IMR-90 (cell line): Measurements from ENCODE around the gene FLRT1. TPM values are rescaled to one million over a fixed set of nuclear protein-coding genes. Genes with fewer than 3 reads are reported as not detected.

ENCODE experiments used
- ATAC-seq: fragments of 200-7000 bp; cut with Tn5 transposase; 2 replicates; pipeline ENCODE4 v1.9.1; 2020; ENCODE audit warnings: low read depth, mild to moderate bottlenecking, moderate library complexity
- BruUV-seq: library from RNA; stranded (reverse); fragments of 400-500 nt; replicated peaks from 2 replicates; lab custom pipeline; 2021; lab: Mats Ljungman, UMichigan
- CTCF ChIA-PET: fragments of 300-600 bp; formaldehyde crosslinking; extraction: SDS; loops from one replicate; lab custom pipeline; 2021; ENCODE audit warnings: antibody characterized with exemption; lab: Yijun Ruan, JAX
- POLR2A ChIA-PET: fragments of 300-600 bp; sonication (Branson Sonifier 250); formaldehyde crosslinking; loops from one replicate; lab custom pipeline; 2022; ENCODE audit warnings: antibody characterized with exemption; ENCODE audit not compliant: unreplicated experiment; lab: Charles Lee
- DNase-seq: peaks from one replicate; pipeline ENCODE4 v3.0.0; 2013
- H2AFZ ChIP-seq: replicated peaks from 2 replicates; pipeline ENCODE3; 2013; ENCODE audit warnings: low read length, mild to moderate bottlenecking; ENCODE audit not compliant: poor library complexity
- H2AK5ac ChIP-seq: 2 replicates; pipeline ENCODE4 v1.6.1; 2013; ENCODE audit warnings: low read depth, low read length, inconsistent platforms
- H2AK9ac ChIP-seq: replicated peaks from 2 replicates; pipeline ENCODE3; 2013; ENCODE audit warnings: mild to moderate bottlenecking, low read depth, low read length, moderate library complexity; ENCODE audit not compliant: poor library complexity
- H2BK120ac ChIP-seq: 2 replicates; pipeline ENCODE4 v1.6.1; 2013; ENCODE audit warnings: low read depth, low read length, inconsistent platforms
- H2BK15ac ChIP-seq: 3 replicates; pipeline ENCODE4 v1.6.1; 2013; ENCODE audit warnings: low read depth, low read length, inconsistent platforms
- H2BK20ac ChIP-seq: 2 replicates; pipeline ENCODE4 v1.6.1; 2013; ENCODE audit warnings: low read depth, mild to moderate bottlenecking, inconsistent platforms, low read length, moderate library complexity
- H2BK5ac ChIP-seq: 2 replicates; pipeline ENCODE4 v1.6.1; 2013; ENCODE audit warnings: mild to moderate bottlenecking, low read depth, low read length, inconsistent platforms; ENCODE audit not compliant: poor library complexity, severe bottlenecking
- H3K14ac ChIP-seq: replicated peaks from 2 replicates; pipeline ENCODE4 v1.6.1; 2013; ENCODE audit warnings: low read depth, low read length, inconsistent platforms
- H3K18ac ChIP-seq: 2 replicates; pipeline ENCODE4 v1.6.1; 2013; ENCODE audit warnings: low read depth, low read length, control low read depth
- H3K23ac ChIP-seq: 2 replicates; pipeline ENCODE4 v1.6.1; 2013; ENCODE audit warnings: low read depth, low read length, inconsistent platforms
- H3K27ac ChIP-seq: 2 replicates; pipeline ENCODE4 v1.5.1; 2013; ENCODE audit warnings: mild to moderate bottlenecking, control low read depth, low read length; ENCODE audit not compliant: insufficient read depth
- H3K27me3 ChIP-seq: 2 replicates; pipeline ENCODE4 v1.6.1; 2013; ENCODE audit warnings: low read length; ENCODE audit not compliant: control insufficient read depth, insufficient read depth
- H3K36me3 ChIP-seq: 2 replicates; pipeline ENCODE4 v1.6.1; 2013; ENCODE audit warnings: low read length, mixed read lengths; ENCODE audit not compliant: control insufficient read depth, insufficient read depth
- H3K4ac ChIP-seq: 2 replicates; pipeline ENCODE4 v1.6.1; 2013; ENCODE audit warnings: low read depth, low read length, inconsistent platforms
- H3K4me1 ChIP-seq: 2 replicates; pipeline ENCODE4 v1.6.1; 2013; ENCODE audit warnings: low read length, mixed read lengths; ENCODE audit not compliant: control insufficient read depth, insufficient read depth
- H3K4me2 ChIP-seq: 2 replicates; pipeline ENCODE4 v1.6.1; 2013; ENCODE audit warnings: low read depth, mild to moderate bottlenecking, control low read depth, low read length, moderate library complexity
- H3K4me3 ChIP-seq: 2 replicates; pipeline ENCODE4 v1.5.1; 2013; ENCODE audit warnings: low read depth, mild to moderate bottlenecking, control low read depth, low read length, moderate library complexity; ENCODE audit not compliant: insufficient read depth
- H3K56ac ChIP-seq: 2 replicates; pipeline ENCODE4 v1.6.1; 2013; ENCODE audit warnings: low read length, inconsistent platforms; ENCODE audit not compliant: insufficient read depth; ENCODE audit errors: extremely low read depth
- H3K79me1 ChIP-seq, 2 experiments: 2 replicates each; pipeline ENCODE4 v1.6.1; 2013; ENCODE audit warnings: low read length in 2 of 2, inconsistent platforms in 1 of 2, low read depth in 1 of 2
- H3K9ac ChIP-seq: 2 replicates; pipeline ENCODE4 v1.6.1; 2013; ENCODE audit warnings: low read depth, low read length, control low read depth
- H3K9me1 ChIP-seq: 2 replicates; pipeline ENCODE4 v1.6.1; 2013; ENCODE audit warnings: low read length, inconsistent platforms; ENCODE audit not compliant: insufficient read depth
- H3K9me3 ChIP-seq: 2 replicates; pipeline ENCODE4 v1.6.1; 2013; ENCODE audit warnings: low read length; ENCODE audit not compliant: control insufficient read depth, insufficient read depth
- H4K20me1 ChIP-seq: 2 replicates; pipeline ENCODE4 v1.6.1; 2013; ENCODE audit warnings: low read length, inconsistent platforms; ENCODE audit not compliant: insufficient read depth
- H4K5ac ChIP-seq: 2 replicates; pipeline ENCODE4 v1.6.1; 2013; ENCODE audit warnings: mild to moderate bottlenecking, low read depth, low read length, control low read depth
- H4K8ac ChIP-seq, 2 experiments: 2 replicates each; pipeline ENCODE4 v1.6.1; 2013; ENCODE audit warnings: low read depth in 2 of 2, low read length in 2 of 2, control low read depth in 1 of 2, inconsistent platforms in 1 of 2
- H4K91ac ChIP-seq: 2 replicates; pipeline ENCODE4 v1.6.1; 2013; ENCODE audit warnings: low read depth, low read length, inconsistent platforms; ENCODE audit not compliant: insufficient read depth
- BHLHE40 ChIP-seq: fragments of 150-350 bp; IDR thresholded peaks from 2 replicates; pipeline ENCODE4 v1.6.1; 2016; ENCODE audit warnings: mild to moderate bottlenecking, low read depth, low read length
- CEBPB ChIP-seq: IDR thresholded peaks from 2 replicates; pipeline ENCODE4 v1.6.1; 2012; ENCODE audit warnings: low read depth, low read length, improper control_type of control experiment
- CTCF ChIP-seq: conservative IDR thresholded peaks from 2 replicates; pipeline ENCODE4 v1.5.1; 2012; ENCODE audit warnings: mild to moderate bottlenecking, low read depth, low read length, improper control_type of control experiment
- FOS ChIP-seq: fragments of 150-350 bp; IDR thresholded peaks from 2 replicates; pipeline ENCODE4 v1.6.1; 2016; ENCODE audit warnings: low read depth, low read length
- MAFK ChIP-seq: IDR thresholded peaks from 2 replicates; pipeline ENCODE4 v1.6.1; 2012; ENCODE audit warnings: low read depth, low read length, improper control_type of control experiment
- MAZ ChIP-seq: IDR thresholded peaks from 2 replicates; pipeline ENCODE4 v1.6.1; 2012; ENCODE audit warnings: low read depth, mild to moderate bottlenecking, low read length, improper control_type of control experiment, moderate library complexity, borderline replicate concordance
- MXI1 ChIP-seq: IDR thresholded peaks from 2 replicates; pipeline ENCODE4 v1.6.1; 2012; ENCODE audit warnings: low read depth, mild to moderate bottlenecking, low read length, moderate library complexity, borderline replicate concordance
- NFE2L2 ChIP-seq: fragments of 150-350 bp; IDR thresholded peaks from 2 replicates; pipeline ENCODE4 v1.6.1; 2016; ENCODE audit warnings: low read depth, mild to moderate bottlenecking, low read length
- RCOR1 ChIP-seq: IDR thresholded peaks from 2 replicates; pipeline ENCODE4 v1.6.1; 2012; ENCODE audit warnings: mild to moderate bottlenecking, low read length, improper control_type of control experiment; ENCODE audit not compliant: insufficient replicate concordance
- RFX5 ChIP-seq: IDR thresholded peaks from 2 replicates; pipeline ENCODE4 v1.8.0; 2012; ENCODE audit warnings: low read depth, mild to moderate bottlenecking, low read length, moderate library complexity
- SMC3 ChIP-seq: fragments of 150-350 bp; IDR thresholded peaks from 2 replicates; pipeline ENCODE4 v1.6.1; 2016; ENCODE audit warnings: low read depth, mild to moderate bottlenecking, antibody characterized with exemption, low read length, moderate library complexity
- WGBS, 2 experiments: methylation state at CpG; one replicate each; pipeline versions ENCODE4 v1.1.5 to v1.1.7; 2013; ENCODE audit warnings: missing lambda C conversion rate in 2 of 2; ENCODE audit not compliant: insufficient read length in 1 of 2; ENCODE audit errors: extremely low coverage in 2 of 2; 5-methylcytosine and 5-hydroxymethylcytosine counted together
- dilution Hi-C: fragments of 300-500 bp; cut with HindIII; formaldehyde crosslinking; loops from one replicate; pipeline ENCODE4 v1.14.3; 2018; ENCODE audit warnings: low sequenced_read_pairs; ENCODE audit not compliant: unreplicated experiment
- in situ Hi-C: fragments of 300-500 bp; cut with MboI; formaldehyde crosslinking; loops from 3 replicates; pipeline ENCODE4 v1.14.3; 2019; ENCODE audit warnings: low sequenced_read_pairs, inconsistent platforms, mixed read lengths
- intact Hi-C: fragments of 100-400 bp; cut with micrococcal nuclease; formaldehyde crosslinking; loops from 2 replicates; pipeline ENCODE4 v1.10.0; 2022
- polyA plus RNA-seq, 3 experiments: library from polyadenylated mRNA; depleted of rRNA; stranded (reverse); fragments of >200 nt; gene quantifications; 2 replicates each; pipeline ENCODE4 v1.2.3, GENCODE V29; 2012; ENCODE audit warnings: low replicate concordance in 1 of 3
- total RNA-seq: library from RNA; depleted of rRNA; stranded (reverse); fragments of >200 nt; gene quantifications from 2 replicates; pipeline ENCODE4 v1.2.3, GENCODE V29; 2012

FLRT1 gene
- total and polyA plus RNA-seq, 2 of the 4 experiments (the other 2 are of a cell fraction), result under 0.01 to 0.07 TPM

DNA sequence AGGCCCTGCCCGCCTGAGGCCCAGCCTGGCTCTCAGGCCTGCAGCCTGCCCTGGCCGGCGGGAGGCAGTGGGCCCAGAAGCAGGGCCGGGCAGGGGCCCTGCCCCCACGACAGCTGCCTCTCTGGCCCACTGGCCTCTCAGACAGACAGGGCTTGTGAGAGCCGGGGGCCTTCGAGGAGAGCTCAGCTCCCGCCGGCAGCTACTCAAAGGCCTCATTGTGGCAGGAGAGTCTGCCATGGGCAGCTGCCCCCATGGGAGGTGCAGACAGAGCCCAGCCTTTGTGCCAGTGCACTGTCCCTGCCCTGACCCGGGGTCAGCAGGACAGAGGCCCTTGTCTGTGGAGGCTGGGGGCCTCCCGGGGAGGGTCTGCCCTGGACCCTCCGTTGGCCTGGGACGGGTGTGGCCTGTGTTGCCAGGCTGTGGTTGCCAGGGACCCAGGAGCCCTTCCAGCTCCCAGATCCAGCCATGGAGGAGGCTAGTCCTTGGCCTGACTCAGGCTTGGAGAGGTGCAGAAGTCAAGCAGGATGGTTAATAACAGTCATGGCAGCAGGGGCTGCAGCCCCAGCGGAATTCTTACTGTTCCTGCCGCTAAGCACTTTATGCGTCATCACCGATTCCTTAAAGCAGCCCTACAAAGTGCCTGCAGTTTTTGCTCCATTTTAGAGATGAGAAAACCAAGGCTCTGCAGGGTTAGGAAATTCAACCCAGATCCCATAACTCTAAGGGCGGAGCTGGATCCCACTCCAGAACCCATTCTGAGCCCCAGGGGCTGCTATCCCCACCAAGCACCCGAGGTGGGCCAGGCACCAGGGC, 12.5 kb downstream of the FLRT1 start:
- 100% methylated on average over 4 of the region's 19 CpGs; no CpG with 5 or more reads in 1 of the 2 experiments for WGBS, 2 experiments
- intact Hi-C loops, result no loop called here
- Histone ChIP-seq H3K4me2 (no peak overlapping the region), H3K4me1 (no peaks in the 10 kb centered on the region), H4K8ac (no peak overlapping the region), H3K27me3 (no peaks in the 10 kb centered on the region; the same call in 1 of the 2 replicates), H3K27ac (no peak overlapping the region), H3K56ac (no peak overlapping the region), H3K4me3 (no peak overlapping the region), H3K9me1 (no peaks in the 10 kb centered on the region), H2AK9ac (no peak overlapping the region), H2AK5ac (no peak overlapping the region), H4K5ac (no peak overlapping the region), H2AFZ (no peak overlapping the region), H2BK5ac (no peak overlapping the region), H3K23ac (no peak overlapping the region), H2BK15ac (no peak overlapping the region), H4K91ac (no peak overlapping the region), H3K14ac (no peak overlapping the region), H3K79me1 (no peaks in the 10 kb centered on the region), H3K36me3 (no peaks in the 10 kb centered on the region), H3K9ac (no peak overlapping the region), H3K9me3 (no peaks in the 10 kb centered on the region), H2BK20ac (no peak overlapping the region), H2BK120ac (no peak overlapping the region), H3K4ac (no peak overlapping the region), H4K20me1 (peaks cover 8% of the 10 kb centered on the region; the same call in 1 of the 2 replicates), H3K18ac (no peak overlapping the region)
- POLR2A ChIA-PET, result no interaction called here
- DNase-seq (no peak), ATAC-seq (no peak)
- CTCF ChIA-PET, result interaction anchor here (0.5 kb wide), 1 partner anchor 99 kb away, joined by 3 read pairs; no protein-coding TSS in a partner anchor
- in situ Hi-C loops, result no loop called here
- no TSS peak for BruUV-seq
- TF ChIP-seq CTCF (no peak), SMC3 (no peak), RFX5 (no peak), NFE2L2 (no peak), MAZ (no peak), RCOR1 (no peak), CEBPB (no peak), MAFK (no peak), MXI1 (no peak), FOS (no peak), BHLHE40 (no peak)
- dilution Hi-C loops, result no loop called here
